ENCODE data around the gene HRH3. TPM values are rescaled to one million over a fixed set of nuclear protein-coding genes. Genes with fewer than 3 reads are reported as not detected.

Gene HRH3
- total RNA-seq, 1 donor, result not detected

DNA sequence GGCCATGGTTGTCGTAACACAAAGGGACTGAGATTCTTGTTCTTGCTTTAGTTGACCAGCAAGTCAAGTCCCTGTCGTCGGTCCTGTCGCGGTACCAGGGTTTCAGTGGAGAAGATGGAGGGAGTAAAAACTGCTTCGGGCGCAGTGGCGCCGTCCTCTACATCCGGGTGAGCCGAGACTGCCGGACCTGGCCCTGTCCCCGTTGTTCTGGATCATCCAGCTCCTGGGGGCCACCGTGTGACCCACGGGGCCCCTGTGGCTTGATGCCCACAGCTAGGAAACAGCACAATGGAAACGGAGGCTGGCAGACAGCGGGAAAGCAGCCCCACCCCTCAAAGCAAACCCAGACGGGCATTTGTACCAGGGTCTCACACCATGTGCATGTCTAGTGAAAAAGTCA lies 22.3 kb downstream of the HRH3 start:
- H2AFZ ChIP-seq (ENCODE audit: low read length), result no peak overlapping the region
- H3K27ac ChIP-seq (ENCODE audit: low read depth, low read length), result no peak overlapping the region
- H3K4me1 ChIP-seq (ENCODE audit: insufficient read depth, low read length), result peaks cover 13% of the 10 kb centered on the region
- no peaks in the 10 kb centered on the region for H3K9me3 ChIP-seq (ENCODE audit: low read depth, low read length)
- peaks cover 57% of the 10 kb centered on the region for H3K36me3 ChIP-seq (ENCODE audit: insufficient read depth, low read length)
- TF ChIP-seq, protein P1, sequence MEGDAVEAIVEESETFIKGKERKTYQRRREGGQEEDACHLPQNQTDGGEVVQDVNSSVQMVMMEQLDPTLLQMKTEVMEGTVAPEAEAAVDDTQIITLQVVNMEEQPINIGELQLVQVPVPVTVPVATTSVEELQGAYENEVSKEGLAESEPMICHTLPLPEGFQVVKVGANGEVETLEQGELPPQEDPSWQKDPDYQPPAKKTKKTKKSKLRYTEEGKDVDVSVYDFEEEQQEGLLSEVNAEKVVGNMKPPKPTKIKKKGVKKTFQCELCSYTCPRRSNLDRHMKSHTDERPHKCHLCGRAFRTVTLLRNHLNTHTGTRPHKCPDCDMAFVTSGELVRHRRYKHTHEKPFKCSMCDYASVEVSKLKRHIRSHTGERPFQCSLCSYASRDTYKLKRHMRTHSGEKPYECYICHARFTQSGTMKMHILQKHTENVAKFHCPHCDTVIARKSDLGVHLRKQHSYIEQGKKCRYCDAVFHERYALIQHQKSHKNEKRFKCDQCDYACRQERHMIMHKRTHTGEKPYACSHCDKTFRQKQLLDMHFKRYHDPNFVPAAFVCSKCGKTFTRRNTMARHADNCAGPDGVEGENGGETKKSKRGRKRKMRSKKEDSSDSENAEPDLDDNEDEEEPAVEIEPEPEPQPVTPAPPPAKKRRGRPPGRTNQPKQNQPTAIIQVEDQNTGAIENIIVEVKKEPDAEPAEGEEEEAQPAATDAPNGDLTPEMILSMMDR (IDR thresholded peaks at IDR 0.05; ENCODE audit: extremely low read depth, low read depth, low read length), result no peak
- H3K4me3 ChIP-seq (ENCODE audit: insufficient read depth, low read length), result no peak overlapping the region
- H3K4me2 ChIP-seq (ENCODE audit: insufficient read depth, low read length), result no peak overlapping the region
- H4K20me1 ChIP-seq (ENCODE audit: insufficient read depth, low read length), result peaks cover 8% of the 10 kb centered on the region
- DNase-seq (ENCODE audit: insufficient read length, low spot score, missing footprints), result peak; percentile 68
- no peaks in the 10 kb centered on the region for H3K27me3 ChIP-seq (ENCODE audit: insufficient read depth, low read length)
- H3K79me2 ChIP-seq (ENCODE audit: insufficient read depth, low read length), result peaks cover 24% of the 10 kb centered on the region

GRCh38 chr20:62197311-62197710 lies 22.8 kb downstream of the HRH3 start:
- H3K4me3 ChIP-seq (ENCODE audit: insufficient read depth, low read length), result no peak overlapping the region
- no peak for DNase-seq (ENCODE audit: insufficient read length, low spot score, missing footprints)
- no peaks in the 10 kb centered on the region for H3K27me3 ChIP-seq (ENCODE audit: insufficient read depth, low read length)
- H2AFZ ChIP-seq (ENCODE audit: low read length), result no peak overlapping the region
- peaks cover 57% of the 10 kb centered on the region for H3K36me3 ChIP-seq (ENCODE audit: insufficient read depth, low read length)
- H3K27ac ChIP-seq (ENCODE audit: low read depth, low read length), result no peak overlapping the region
- TF ChIP-seq, protein P1 (IDR thresholded peaks at IDR 0.05; ENCODE audit: extremely low read depth, low read depth, low read length), result no peak
- peaks cover 10% of the 10 kb centered on the region for H4K20me1 ChIP-seq (ENCODE audit: insufficient read depth, low read length)
- peaks cover 29% of the 10 kb centered on the region for H3K79me2 ChIP-seq (ENCODE audit: insufficient read depth, low read length)
- H3K9me3 ChIP-seq (ENCODE audit: low read depth, low read length), result no peaks in the 10 kb centered on the region
- peaks cover 11% of the 10 kb centered on the region for H3K4me1 ChIP-seq (ENCODE audit: insufficient read depth, low read length)
- H3K4me2 ChIP-seq (ENCODE audit: insufficient read depth, low read length), result no peak overlapping the region

GRCh38 chr20:62196286-62196685 lies 23.8 kb downstream of the HRH3 start:
- H3K27ac ChIP-seq (ENCODE audit: low read depth, low read length), result no peak overlapping the region
- peaks cover 14% of the 10 kb centered on the region for H4K20me1 ChIP-seq (ENCODE audit: insufficient read depth, low read length)
- peaks cover 3% of the 10 kb centered on the region for H3K4me1 ChIP-seq (ENCODE audit: insufficient read depth, low read length)
- H2AFZ ChIP-seq (ENCODE audit: low read length), result no peak overlapping the region
- peaks cover 39% of the 10 kb centered on the region for H3K79me2 ChIP-seq (ENCODE audit: insufficient read depth, low read length)
- no peak for DNase-seq (ENCODE audit: insufficient read length, low spot score, missing footprints)
- H3K4me2 ChIP-seq (ENCODE audit: insufficient read depth, low read length), result no peak overlapping the region
- no peak overlapping the region for H3K4me3 ChIP-seq (ENCODE audit: insufficient read depth, low read length)
- H3K9me3 ChIP-seq (ENCODE audit: low read depth, low read length), result no peaks in the 10 kb centered on the region
- H3K27me3 ChIP-seq (ENCODE audit: insufficient read depth, low read length), result no peaks in the 10 kb centered on the region
- H3K36me3 ChIP-seq (ENCODE audit: insufficient read depth, low read length), result peaks cover 50% of the 10 kb centered on the region
- TF ChIP-seq, protein P1 (IDR thresholded peaks at IDR 0.05; ENCODE audit: extremely low read depth, low read depth, low read length), result no peak

- no peak for DNase-seq (ENCODE audit: insufficient read length, low spot score, missing footprints)
- Histone ChIP-seq H3K4me3 (ENCODE audit: insufficient read depth, low read length) (no peak overlapping the region), H3K27me3 (ENCODE audit: insufficient read depth, low read length) (no peaks in the 10 kb centered on the region), H4K20me1 (ENCODE audit: insufficient read depth, low read length) (peaks cover 18% of the 10 kb centered on the region), H3K36me3 (ENCODE audit: insufficient read depth, low read length) (peaks cover 48% of the 10 kb centered on the region), H3K4me1 (ENCODE audit: insufficient read depth, low read length) (peaks cover 3% of the 10 kb centered on the region), H3K79me2 (ENCODE audit: insufficient read depth, low read length) (peaks cover 44% of the 10 kb centered on the region), H3K27ac (ENCODE audit: low read depth, low read length) (no peak overlapping the region), H2AFZ (ENCODE audit: low read length) (no peak overlapping the region), H3K4me2 (ENCODE audit: insufficient read depth, low read length) (no peak overlapping the region), H3K9me3 (ENCODE audit: low read depth, low read length) (no peaks in the 10 kb centered on the region)
- TF ChIP-seq, protein P1 (IDR thresholded peaks at IDR 0.05; ENCODE audit: extremely low read depth, low read depth, low read length), result no peak
Observed at GRCh38 chr20:62195736-62196135, 24.3 kb downstream of the HRH3 start.

All from osteoblast (primary cell).